ACHN (cell line): ENCODE measurements around the gene ATP5F1C.
"Not testable (repeated sequence)": the region's sequence is repeated elsewhere in the genome, so short reads cannot be mapped to it uniquely, and the experiment has no call there.

Source experiments
- DNase-seq: peaks from one replicate; pipeline ENCODE4 v3.0.0-alpha.2; 2015
- in situ Hi-C: cut with HindIII; loops from 2 replicates; pipeline ENCODE4 v1.10.0; 2017; ENCODE audit warnings: low sequenced_read_pairs, low pct_ligation_motif_present, low pct_unique_long_range_greater_than_20kb

The ATP5F1C gene

DNA sequence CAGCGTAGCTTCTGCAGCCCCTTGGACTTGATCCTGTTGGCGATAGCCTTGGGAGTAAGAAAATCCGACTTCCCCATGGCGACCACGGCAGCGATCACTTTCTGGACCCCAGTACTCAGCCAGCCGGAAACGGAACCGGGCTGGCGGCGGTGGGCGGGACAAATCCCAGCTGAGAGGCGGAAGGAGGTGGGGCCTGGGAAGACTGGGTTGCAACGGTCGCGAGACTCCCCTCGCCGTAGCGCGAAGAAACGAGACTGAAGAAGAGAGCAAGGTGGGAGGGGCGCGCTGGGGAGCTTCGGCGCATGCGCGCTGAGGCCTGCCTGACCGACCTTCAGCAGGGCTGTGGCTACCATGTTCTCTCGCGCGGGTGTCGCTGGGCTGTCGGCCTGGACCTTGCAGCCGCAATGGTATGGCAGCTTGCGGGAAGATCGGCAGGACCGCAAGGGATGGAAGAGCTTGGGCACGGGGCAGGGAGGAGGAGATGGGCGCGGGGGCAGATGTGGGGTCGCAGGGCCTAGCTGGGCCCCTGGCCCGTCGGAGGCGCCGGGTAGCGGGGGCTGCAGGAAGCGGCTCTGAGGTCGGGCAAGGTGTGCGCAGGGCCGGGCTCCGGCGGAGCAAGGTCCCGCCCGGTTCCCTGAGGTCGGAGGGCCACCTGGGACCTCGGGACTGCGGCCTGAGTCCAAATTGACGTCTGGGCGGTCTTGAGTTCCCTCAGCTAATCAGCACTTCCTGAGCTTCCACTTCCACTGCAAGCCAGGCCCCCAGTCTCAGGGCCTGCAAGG is at the start of gene ATP5F1C, which contains the start of gene KIN:
Gene ATP5F1C (plus strand): TSS at position 321 of the 782 bp plus-strand sequence. CDS start 31 bp downstream, at position 352.
Gene KIN (minus strand): TSS at position 137 of the 782 bp plus-strand sequence. CDS start 60 bp downstream, at position 77.
- DNase-seq = peak; percentile 94
- in situ Hi-C loops = no loop called here

DNA sequence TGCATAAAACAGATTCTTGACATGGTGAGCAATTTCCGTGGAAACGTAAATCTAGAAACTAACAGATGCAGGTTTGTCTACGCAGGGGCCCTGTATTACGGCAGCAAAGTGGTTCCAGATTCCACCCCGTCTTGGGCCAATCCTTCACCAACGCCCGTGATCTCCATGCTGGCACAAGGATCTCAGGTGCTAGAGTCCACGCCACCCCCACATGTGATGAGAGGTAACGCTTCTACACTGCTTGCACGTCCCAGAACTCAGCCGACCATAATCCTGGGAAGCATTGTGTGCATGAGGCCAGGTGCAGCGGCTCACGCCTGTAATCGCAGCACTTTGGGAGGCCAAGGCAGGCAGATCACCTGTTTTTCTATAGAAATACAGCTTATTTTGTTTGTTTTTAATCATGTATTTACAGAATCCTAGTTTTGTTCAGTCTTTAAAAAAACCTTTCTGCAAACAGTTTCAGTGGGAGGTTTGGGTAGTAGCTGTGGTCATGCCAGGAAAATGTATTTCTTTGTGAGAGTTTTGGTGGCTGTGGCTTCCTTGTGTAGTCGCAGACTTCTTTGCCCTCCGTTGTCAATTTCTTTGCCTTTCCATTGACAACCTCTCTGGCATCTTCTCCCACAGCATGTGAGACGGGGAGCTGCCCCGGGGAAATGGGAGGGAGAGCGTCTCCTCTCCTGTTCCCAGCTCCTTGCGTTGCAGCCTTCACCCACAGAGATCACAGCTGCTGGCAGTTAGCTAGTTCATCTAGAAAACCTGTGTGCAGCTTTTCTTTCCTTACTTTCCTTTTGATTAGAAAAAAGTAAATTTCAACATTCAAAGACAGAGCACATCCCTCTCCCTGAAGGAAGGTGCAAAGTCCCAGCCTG is 49.2 kb upstream of the ATP5F1C start:
- no peak for DNase-seq
- in situ Hi-C loops = no loop called here

DNA sequence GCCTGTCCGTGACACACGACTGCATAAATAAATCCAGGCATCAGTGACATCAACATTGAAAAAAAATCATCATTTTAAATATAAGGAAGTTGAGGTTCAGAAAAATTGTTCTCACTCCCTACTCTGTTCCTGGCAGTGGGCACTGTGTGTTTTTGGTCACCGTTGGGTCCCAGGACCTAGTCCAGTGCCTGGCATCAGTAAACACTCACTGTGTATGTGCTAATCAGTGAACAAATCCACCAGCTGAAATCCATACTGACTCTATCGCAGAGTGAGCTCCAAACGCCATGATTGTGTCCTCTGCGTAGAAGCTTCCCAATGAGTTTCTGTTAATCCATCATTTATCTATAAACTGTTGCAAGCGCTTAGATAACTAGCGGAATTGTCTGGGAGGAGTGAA is 43.7 kb upstream of the ATP5F1C start:
- DNase-seq = no peak
- in situ Hi-C loops = no loop called here

DNA sequence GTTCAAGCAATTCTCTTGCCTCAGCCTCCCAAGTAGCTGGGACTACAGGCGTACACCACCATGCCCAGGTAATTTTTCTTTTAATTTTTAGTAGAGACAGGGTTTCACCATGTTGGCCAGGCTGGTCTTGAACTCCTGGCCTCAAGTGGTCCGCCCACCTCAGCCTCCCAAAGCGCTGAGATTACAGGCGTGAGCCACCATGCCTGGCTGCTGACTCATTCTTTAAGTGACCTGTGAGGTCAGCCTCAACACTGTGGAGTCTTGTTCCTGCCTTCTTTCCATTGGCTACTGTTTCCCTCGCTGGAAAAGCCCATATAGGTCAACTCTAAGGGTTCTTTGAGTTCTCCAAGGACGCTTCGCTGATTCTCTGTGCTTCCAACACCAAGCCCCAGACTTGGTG is 39.3 kb upstream of the ATP5F1C start:
- in situ Hi-C loops, DNase-seq: not testable (repeated sequence)

DNA sequence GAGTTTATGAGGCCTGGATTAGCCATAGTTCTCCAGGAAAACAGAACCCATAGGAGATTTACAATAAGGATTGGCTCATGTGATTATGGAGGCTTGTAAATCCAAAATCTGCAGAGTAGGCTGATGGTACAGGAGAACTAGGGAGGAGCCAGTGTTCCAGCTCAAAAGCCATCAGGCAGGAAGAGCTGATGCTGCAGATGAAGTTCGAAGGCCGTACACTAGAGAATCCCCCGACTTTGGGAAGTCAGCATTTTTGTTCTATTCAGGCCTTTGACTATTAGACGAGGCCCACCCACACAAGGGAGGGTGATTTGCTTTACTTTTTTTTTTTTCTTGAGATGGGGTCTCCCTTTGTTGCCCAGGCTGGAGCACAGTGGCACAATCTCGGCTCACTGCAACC is 37.8 kb upstream of the ATP5F1C start:
- DNase-seq = no peak
- in situ Hi-C loops = no loop called here

DNA sequence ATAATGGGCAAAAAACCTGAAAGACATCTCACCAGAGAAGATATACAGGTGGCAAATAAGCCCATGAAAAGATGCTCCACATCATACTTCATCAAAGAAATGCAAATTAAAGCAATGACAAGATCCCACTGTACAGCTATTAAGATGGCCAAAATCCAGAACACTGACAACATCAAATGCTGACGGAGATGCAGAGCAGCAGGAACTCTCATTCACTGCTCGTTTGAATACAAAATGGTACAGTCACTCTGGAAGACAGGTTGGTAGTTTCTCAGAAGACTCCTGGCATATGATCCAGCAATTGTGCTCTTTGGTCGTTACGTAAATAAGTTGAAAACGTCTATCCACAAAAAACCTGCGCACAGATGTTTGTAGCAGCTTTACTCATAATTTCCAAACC is 35.7 kb upstream of the ATP5F1C start:
- in situ Hi-C loops = no loop called here
- no peak for DNase-seq

DNA sequence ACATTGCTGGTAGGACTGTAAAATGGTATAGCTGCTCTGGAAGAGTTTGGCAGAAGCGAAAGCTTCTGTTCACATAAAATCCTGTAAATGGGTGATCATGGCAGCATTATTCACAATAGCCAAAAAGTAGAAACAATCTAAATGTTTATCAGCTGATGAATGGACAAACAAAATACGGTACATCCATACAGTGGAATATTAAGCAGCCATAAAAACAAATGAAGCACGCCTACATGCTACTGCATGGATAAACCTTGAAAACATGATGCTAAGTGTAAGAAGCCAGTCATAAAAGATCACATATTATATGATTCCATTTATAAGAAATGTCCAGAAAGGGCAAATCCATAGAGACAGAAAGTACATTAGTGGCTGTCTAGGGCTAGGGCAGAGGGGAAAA is 32.9 kb upstream of the ATP5F1C start:
- in situ Hi-C loops = no loop called here
- no peak for DNase-seq

DNA sequence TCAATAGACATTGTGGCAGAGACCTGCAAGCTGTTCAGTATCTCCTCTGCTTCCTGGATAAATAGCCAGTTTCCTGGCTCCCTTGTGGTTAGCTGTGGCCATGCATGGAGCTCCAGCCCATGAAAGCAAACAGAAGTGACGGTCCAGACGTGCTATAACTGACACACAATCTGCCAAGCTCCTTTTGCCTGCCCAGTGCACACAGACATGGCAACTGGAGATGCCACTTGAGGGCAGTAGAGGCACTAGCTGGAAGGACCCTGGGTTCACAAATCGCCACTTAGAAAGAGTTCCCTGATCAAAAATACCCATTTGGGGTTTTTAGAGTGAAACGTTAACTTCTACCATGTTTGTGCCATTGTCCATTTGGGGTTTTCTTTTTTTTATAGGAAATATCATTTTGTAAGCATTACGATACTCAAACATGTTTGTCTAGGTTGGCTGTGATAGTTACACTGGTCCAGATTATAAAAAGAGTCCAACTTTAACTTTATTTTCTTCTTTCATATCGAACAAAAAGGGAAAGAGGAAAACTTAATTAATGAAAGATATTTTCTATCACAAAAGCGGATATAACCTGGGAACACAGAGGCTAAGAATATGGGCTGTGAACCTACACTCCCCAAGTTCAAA is 31.5 kb upstream of the ATP5F1C start:
- peak; percentile 39 for DNase-seq
- in situ Hi-C loops = no loop called here

DNA sequence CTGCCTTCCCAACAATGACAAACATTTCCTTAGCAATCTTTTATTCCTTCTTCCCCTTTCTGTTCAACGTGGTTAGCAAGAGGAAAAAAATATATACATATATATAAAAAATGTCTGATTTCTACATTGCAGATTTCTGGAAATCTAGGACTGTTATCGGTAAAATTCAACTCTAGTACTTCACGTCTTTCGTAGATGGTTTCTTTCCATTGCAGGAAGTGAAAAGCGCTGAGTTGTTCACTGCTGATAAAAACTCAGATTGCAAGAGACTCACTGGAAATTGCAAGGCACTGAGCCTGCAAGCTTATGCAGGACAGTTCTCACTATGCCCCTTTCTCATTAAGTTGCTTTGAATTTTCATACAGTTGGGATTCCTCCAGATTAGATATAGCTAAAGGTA is 24.0 kb upstream of the ATP5F1C start:
- no peak for DNase-seq
- in situ Hi-C loops = no loop called here

DNA sequence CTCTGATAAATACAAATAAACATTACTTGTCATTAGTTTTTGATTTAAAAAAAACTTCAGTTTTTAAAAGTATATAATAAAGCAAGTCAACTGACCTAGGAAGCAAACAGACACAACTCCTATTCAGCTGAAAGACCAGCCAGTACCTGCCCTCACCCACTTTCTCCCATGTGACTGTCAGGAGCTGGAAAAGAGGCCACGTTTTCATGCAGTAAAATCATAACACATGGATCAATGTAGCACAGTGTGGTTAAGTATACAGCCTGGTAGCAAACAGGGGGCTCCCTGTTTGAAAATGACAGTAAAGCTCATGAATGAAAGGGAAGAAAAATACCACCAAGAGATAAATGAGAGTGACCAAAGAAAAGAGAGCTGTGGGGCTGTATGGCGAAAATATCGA is 21.7 kb upstream of the ATP5F1C start:
- no peak for DNase-seq
- in situ Hi-C loops = no loop called here

DNA sequence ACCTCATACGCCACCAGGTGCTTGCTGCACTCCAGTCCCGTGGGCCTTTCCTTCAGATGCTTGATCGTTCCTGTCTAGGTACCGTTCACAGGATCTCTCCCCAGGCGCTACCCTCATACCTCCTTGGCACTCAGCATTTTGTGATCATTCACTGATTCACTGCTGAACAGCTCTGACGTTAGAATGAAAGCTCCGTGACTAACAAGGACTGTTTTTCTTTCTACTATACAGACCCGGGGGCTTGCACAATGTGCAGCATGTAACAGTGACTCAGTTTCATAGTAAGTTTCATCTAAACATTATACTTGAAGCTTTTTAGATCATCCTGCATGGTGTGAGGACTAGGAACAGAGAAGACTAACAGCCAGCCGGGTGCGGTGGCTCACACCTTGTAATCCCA is 20.8 kb upstream of the ATP5F1C start:
- in situ Hi-C loops = no loop called here
- DNase-seq = no peak

DNA sequence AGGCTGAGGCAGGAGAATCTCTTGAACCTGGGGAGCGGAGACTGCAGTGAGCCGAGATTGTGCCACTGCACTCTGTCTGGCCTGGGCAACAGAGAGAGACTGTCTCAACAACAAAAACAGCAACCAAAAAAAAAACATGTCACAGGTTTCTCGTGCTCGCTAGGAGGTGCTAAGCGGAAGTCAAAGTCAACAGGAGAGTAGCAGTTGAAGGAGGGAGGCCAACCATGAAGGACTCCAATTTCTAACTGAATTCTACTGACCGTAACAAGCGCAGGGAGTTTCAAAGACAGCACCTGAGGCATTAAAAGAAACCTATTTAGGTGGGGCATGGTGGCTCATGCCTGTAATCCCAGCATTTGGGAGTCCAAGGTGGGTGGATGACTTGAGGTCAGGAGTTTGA is 19.6 kb upstream of the ATP5F1C start:
- DNase-seq = no peak
- in situ Hi-C loops = no loop called here

DNA sequence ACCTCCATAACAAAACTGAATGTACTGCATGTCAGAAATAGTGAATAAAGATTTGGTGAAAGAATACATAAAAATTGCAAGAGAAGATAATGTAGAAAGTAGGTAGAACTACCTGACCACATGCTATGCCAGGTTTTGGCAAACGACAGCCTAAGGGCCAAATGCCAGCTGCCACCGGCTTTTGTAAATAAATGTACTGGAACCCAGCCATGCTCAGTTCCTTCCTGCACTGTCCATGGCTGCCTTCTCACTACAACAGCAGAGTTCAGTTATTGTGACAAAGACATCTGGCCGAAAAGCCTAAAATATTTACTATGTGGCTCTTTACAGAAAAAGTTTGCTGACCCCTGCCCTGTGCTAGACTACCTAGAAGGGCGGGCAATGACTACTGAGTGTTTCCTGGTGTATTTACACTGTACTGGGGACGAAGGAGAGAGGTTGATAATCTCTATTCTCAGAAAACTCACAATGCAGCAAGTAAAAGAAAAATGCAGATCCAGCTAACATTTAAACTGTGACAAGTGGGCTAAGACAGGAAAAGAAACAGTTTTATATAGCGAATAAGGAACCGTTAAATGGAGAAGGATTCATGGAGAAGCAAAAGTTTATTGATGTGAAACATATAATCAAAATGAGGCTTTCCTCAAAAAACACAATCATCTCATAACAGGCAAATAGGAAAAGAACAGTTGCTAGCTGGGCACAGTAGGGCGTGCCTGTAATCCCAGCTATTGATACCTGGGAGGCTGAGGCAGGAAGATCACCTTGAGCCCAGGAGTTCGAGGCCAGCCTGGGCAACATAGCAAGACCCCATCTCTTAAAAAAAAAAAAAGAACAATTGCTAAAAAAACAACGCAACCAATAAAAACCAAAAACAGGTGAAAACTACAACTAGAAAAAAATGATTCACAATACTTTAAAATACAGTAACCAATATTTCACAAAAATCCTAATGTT is 13.9 kb upstream of the ATP5F1C start:
- in situ Hi-C loops = no loop called here
- no peak for DNase-seq

DNA sequence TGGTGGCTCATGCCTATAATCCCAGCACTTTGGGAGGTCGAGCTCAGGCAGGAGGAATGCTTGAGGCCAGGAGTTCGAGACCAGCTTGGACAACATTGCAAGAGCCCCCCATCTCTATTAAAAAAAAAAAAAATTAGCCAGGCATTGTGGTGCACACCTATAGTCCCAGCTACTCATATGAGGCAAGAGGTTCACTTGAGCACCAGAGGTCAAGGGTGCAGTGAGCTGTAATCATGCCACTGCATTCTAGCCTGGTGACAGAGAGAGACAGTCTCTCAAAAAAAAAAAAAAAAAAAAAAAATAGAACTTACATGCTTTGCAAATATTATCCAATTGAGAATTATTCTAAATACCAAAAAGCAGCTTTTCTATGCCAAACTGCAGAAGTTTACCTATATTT is 11.2 kb upstream of the ATP5F1C start:
- no peak for DNase-seq
- in situ Hi-C loops = no loop called here

DNA sequence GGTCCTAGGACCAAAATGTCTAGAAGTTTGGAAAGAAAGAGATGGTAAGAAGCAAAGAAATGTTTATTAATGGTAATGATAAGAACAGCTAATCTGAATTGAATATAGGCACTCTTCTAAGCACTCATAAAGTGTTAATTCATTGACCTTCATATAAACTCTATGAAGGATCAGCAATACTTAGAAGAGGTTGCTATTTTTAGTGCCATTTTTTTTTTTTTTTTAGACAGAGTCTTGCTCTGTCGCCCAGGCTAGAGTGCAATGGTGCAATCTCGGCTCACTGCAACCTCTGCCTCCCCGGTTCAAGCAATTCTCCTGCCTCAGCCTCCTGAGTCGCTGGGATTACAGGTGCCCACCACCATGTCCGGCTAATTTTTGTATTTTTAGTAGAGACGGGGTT is 5.8 kb upstream of the ATP5F1C start:
- DNase-seq, in situ Hi-C loops: not testable (repeated sequence)

DNA sequence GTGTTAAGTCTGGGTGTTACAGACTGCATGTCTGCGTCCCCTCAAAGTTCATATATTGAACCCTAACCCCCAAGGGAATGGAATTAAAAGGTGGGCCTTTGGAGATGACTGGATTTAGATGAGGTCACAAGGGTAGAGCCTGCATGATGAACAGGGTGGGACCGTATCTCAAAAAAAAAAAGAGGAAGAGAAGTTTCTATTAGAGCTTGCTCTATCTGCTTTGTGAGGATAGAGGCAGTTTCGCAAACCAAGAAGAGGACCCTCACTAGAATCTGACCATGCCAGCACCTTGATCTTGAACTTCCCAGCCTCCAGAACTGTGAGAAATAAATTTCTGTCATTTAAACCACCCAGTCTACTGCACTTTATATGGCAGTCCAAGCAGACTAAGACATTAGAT is 1.5 kb upstream of the ATP5F1C start:
- in situ Hi-C loops = no loop called here
- no peak for DNase-seq

DNA sequence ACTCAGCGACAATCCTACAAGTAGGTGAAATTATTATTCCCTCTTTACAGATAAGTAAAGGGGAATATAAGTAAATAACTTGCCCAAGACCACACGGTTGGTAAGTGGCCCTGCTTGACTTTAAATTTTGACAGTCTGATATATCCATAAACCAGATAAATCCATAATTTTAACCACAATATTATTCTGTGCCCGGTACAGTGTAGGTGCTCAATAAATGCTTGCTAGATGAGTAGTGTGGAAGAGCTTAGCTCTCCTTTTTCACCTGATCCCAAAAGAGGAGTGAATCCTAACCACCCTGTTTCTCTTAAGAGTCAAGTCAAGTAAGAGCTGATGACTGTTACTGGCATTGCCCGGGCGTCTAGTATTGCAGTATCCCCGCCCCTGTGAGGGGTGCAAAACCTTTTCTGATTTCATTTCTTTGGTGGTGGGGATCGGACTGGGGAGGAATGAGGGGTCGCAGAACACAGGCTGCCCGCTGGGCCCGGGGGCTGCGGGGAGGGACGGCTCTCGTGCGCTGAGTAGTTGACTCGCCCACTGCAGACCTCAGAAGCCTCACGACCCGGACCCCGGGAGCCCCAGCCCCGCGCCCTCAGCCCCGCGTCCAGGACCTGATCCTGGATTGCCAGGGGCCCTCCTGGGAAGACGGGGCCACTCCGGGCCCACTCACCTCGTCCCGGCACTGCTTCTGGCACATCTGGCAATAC is 674 bp upstream of the ATP5F1C start:
- in situ Hi-C loops = no loop called here
- peak; percentile 4 for DNase-seq
